ENCODE measurements around the gene KRTAP5-8. TPM values are rescaled to one million over a fixed set of nuclear protein-coding genes. Genes with fewer than 3 reads are reported as not detected.

KRTAP5-8 gene
- total and polyA plus RNA-seq, 2 of the 4 experiments (the other 2 are of a cell fraction) = 0.07 TPM; not detected in 1

- no CpG with 5 or more reads among the region's 1 CpG for WGBS, 2 experiments (ENCODE audit: extremely low coverage in 2 of 2, insufficient read length in 1 of 2)
- Histone ChIP-seq H3K36me3 (ENCODE audit: control insufficient read depth, insufficient read depth, low read length) (no peaks in the 10 kb centered on the region), H3K27ac (ENCODE audit: insufficient read depth, low read length) (no peak overlapping the region), H3K4me3 (ENCODE audit: insufficient read depth, low read depth, low read length) (no peak overlapping the region), H3K79me1 (ENCODE audit: low read depth in 1 of 2, low read length in 2 of 2) (no peaks in the 10 kb centered on the region), H3K56ac (ENCODE audit: extremely low read depth, insufficient read depth, low read length) (no peak overlapping the region), H3K4me1 (ENCODE audit: control insufficient read depth, insufficient read depth, low read length) (no peaks in the 10 kb centered on the region), H3K9me3 (ENCODE audit: control insufficient read depth, insufficient read depth, low read length) (no peaks in the 10 kb centered on the region), H4K20me1 (ENCODE audit: insufficient read depth, low read length) (no peaks in the 10 kb centered on the region), H4K8ac (ENCODE audit: low read depth in 2 of 2, low read length in 2 of 2) (no peak overlapping the region), H3K27me3 (ENCODE audit: control insufficient read depth, insufficient read depth, low read length) (peaks cover 3% of the 10 kb centered on the region; the same call in 1 of the 2 replicates), H2BK120ac (ENCODE audit: low read depth, low read length) (no peak overlapping the region), H2AK9ac (replicated peaks; ENCODE audit: low read depth, low read length, poor library complexity) (no peak overlapping the region), H3K4ac (ENCODE audit: low read depth, low read length) (no peak overlapping the region), H2BK5ac (ENCODE audit: low read depth, low read length, poor library complexity, severe bottlenecking) (no peak overlapping the region), H3K18ac (ENCODE audit: low read depth, low read length) (no peak overlapping the region), H2AFZ (replicated peaks; ENCODE audit: low read length, poor library complexity) (no peak overlapping the region), H2BK20ac (ENCODE audit: low read depth, low read length) (no peak overlapping the region), H3K14ac (replicated peaks; ENCODE audit: low read depth, low read length) (no peak overlapping the region), H2BK15ac (ENCODE audit: low read depth, low read length) (no peak overlapping the region), H4K91ac (ENCODE audit: insufficient read depth, low read depth, low read length) (no peak overlapping the region), H3K9me1 (ENCODE audit: insufficient read depth, low read length) (no peaks in the 10 kb centered on the region), H4K5ac (ENCODE audit: low read depth, low read length) (no peak overlapping the region), H3K23ac (ENCODE audit: low read depth, low read length) (no peak overlapping the region), H3K4me2 (ENCODE audit: low read depth, low read length) (no peak overlapping the region), H3K9ac (ENCODE audit: low read depth, low read length) (no peak overlapping the region), H2AK5ac (ENCODE audit: low read depth, low read length) (no peak overlapping the region)
- CTCF ChIA-PET = no interaction called here
- in situ Hi-C loops (cut with MboI; ENCODE audit: low sequenced_read_pairs) = no loop called here
- ATAC-seq (ENCODE audit: low read depth) (no peak), DNase-seq (no peak)
- BruUV-seq (replicated peaks) = no TSS peak
- POLR2A ChIA-PET (ENCODE audit: unreplicated experiment) = no interaction called here
- dilution Hi-C loops (cut with HindIII; ENCODE audit: low sequenced_read_pairs, unreplicated experiment) = no loop called here
- no peak for TF ChIP-seq MXI1 (IDR thresholded peaks at IDR 0.05; ENCODE audit: borderline replicate concordance, low read depth, low read length)
- TF ChIP-seq CEBPB (IDR thresholded peaks at IDR 0.05; ENCODE audit: low read depth, low read length) = no peak
- no peak for TF ChIP-seq CHD1 (IDR thresholded peaks at IDR 0.05; ENCODE audit: low read depth, low read length)
- no peak for TF ChIP-seq CTCF (conservative IDR thresholded peaks at IDR 0.05; ENCODE audit: low read depth, low read length)
- TF ChIP-seq POLR2A (IDR thresholded peaks at IDR 0.05; ENCODE audit: low read depth, low read length) = no peak
- no peak for TF ChIP-seq MAFK (IDR thresholded peaks at IDR 0.05; ENCODE audit: low read depth, low read length)
- TF ChIP-seq BHLHE40 (IDR thresholded peaks at IDR 0.05; ENCODE audit: low read depth, low read length) = no peak
- TF ChIP-seq RCOR1 (IDR thresholded peaks at IDR 0.05; ENCODE audit: insufficient replicate concordance, low read length) = no peak
- TF ChIP-seq RAD21 (IDR thresholded peaks at IDR 0.05; ENCODE audit: low read length) = no peak
- TF ChIP-seq ELK1 (IDR thresholded peaks at IDR 0.05; ENCODE audit: borderline replicate concordance, low read depth, low read length) = no peak
- intact Hi-C loops (cut with micrococcal nuclease) = no loop called here
Measured at GRCh38 chr11:71558996-71559395, 21.2 kb downstream of the KRTAP5-8 start.
